ENCODE results near the gene CHTF18.
A peak's percentile ranks its signal among the peaks of the same experiment; 100 is the strongest.
"Not testable (repeated sequence)": the region's sequence is repeated elsewhere in the genome, so short reads cannot be mapped to it uniquely, and the experiment has no call there.

Gene CHTF18

GRCh38 chr16:818132-818531, 29.7 kb downstream of the CHTF18 start:
- Mint-ChIP-seq H3K36me3 (no peaks in the 10 kb centered on the region), H3K9me3 (ENCODE audit: low read depth) (no peaks in the 10 kb centered on the region), H3K27ac (no peak overlapping the region), H3K27me3 (no peaks in the 10 kb centered on the region), H3K4me1 (ENCODE audit: low read depth) (peaks cover 13% of the 10 kb centered on the region), H3K4me3 (no peak overlapping the region)

GRCh38 chr16:818592-818991, 30.2 kb downstream of the CHTF18 start:
- no peak overlapping the region for H3K27ac Mint-ChIP-seq
- H3K9me3 Mint-ChIP-seq (ENCODE audit: low read depth) = no peaks in the 10 kb centered on the region
- H3K36me3 Mint-ChIP-seq = no peaks in the 10 kb centered on the region
- no peaks in the 10 kb centered on the region for H3K27me3 Mint-ChIP-seq
- no peak overlapping the region for H3K4me3 Mint-ChIP-seq
- H3K4me1 Mint-ChIP-seq (ENCODE audit: low read depth) = peaks cover 13% of the 10 kb centered on the region

GRCh38 chr16:819336-820043, 31.1 kb downstream of the CHTF18 start:
- Mint-ChIP-seq H3K27me3 (no peaks in the 10 kb centered on the region), H3K9me3 (ENCODE audit: low read depth) (no peaks in the 10 kb centered on the region), H3K4me3 (peak overlapping the region; percentile 57), H3K36me3 (no peaks in the 10 kb centered on the region), H3K4me1 (ENCODE audit: low read depth) (peaks cover 11% of the 10 kb centered on the region), H3K27ac (peak overlapping the region; percentile 34)

- H3K27me3 Mint-ChIP-seq; H3K36me3 Mint-ChIP-seq; H3K9me3 Mint-ChIP-seq (ENCODE audit: low read depth): not testable (repeated sequence)
- peak overlapping the region; percentile 54 for H3K27ac Mint-ChIP-seq
- peak overlapping the region; percentile 57 for H3K4me3 Mint-ChIP-seq
- peaks cover 11% of the 10 kb centered on the region for H3K4me1 Mint-ChIP-seq (ENCODE audit: low read depth)
Observed at GRCh38 chr16:820044-820408, 31.6 kb downstream of the CHTF18 start.

GRCh38 chr16:820748-821147, 32.3 kb downstream of the CHTF18 start:
- Mint-ChIP-seq H3K9me3 (ENCODE audit: low read depth) (no peaks in the 10 kb centered on the region), H3K36me3 (no peaks in the 10 kb centered on the region), H3K4me1 (ENCODE audit: low read depth) (peaks cover 11% of the 10 kb centered on the region), H3K27ac (no peak overlapping the region), H3K27me3 (no peaks in the 10 kb centered on the region), H3K4me3 (no peak overlapping the region)

GRCh38 chr16:821751-822150, 33.3 kb downstream of the CHTF18 start:
- Mint-ChIP-seq H3K27me3 (no peaks in the 10 kb centered on the region), H3K27ac (no peak overlapping the region), H3K4me1 (ENCODE audit: low read depth) (peaks cover 11% of the 10 kb centered on the region), H3K36me3 (no peaks in the 10 kb centered on the region), H3K4me3 (no peak overlapping the region), H3K9me3 (ENCODE audit: low read depth) (no peaks in the 10 kb centered on the region)

GRCh38 chr16:822174-822908, 33.9 kb downstream of the CHTF18 start:
- no peak overlapping the region for H3K27ac Mint-ChIP-seq
- H3K36me3 Mint-ChIP-seq = no peaks in the 10 kb centered on the region
- no peak overlapping the region for H3K4me3 Mint-ChIP-seq
- H3K4me1 Mint-ChIP-seq (ENCODE audit: low read depth) = peaks cover 11% of the 10 kb centered on the region
- H3K9me3 Mint-ChIP-seq (ENCODE audit: low read depth) = no peaks in the 10 kb centered on the region
- H3K27me3 Mint-ChIP-seq = no peaks in the 10 kb centered on the region

GRCh38 chr16:822909-823297, 34.5 kb downstream of the CHTF18 start:
- Mint-ChIP-seq H3K4me3 (no peak overlapping the region), H3K36me3 (no peaks in the 10 kb centered on the region), H3K27ac (no peak overlapping the region), H3K27me3 (no peaks in the 10 kb centered on the region), H3K9me3 (ENCODE audit: low read depth) (no peaks in the 10 kb centered on the region), H3K4me1 (ENCODE audit: low read depth) (peaks cover 11% of the 10 kb centered on the region)

- Mint-ChIP-seq H3K27ac (no peak overlapping the region), H3K9me3 (ENCODE audit: low read depth) (no peaks in the 10 kb centered on the region), H3K27me3 (no peaks in the 10 kb centered on the region), H3K4me3 (no peak overlapping the region), H3K4me1 (ENCODE audit: low read depth) (peaks cover 10% of the 10 kb centered on the region), H3K36me3 (no peaks in the 10 kb centered on the region)
Observed at GRCh38 chr16:824194-824593, 35.8 kb downstream of the CHTF18 start.

- Mint-ChIP-seq H3K27me3 (no peaks in the 10 kb centered on the region), H3K4me3 (no peak overlapping the region), H3K4me1 (ENCODE audit: low read depth) (peaks cover 6% of the 10 kb centered on the region), H3K9me3 (ENCODE audit: low read depth) (no peaks in the 10 kb centered on the region), H3K36me3 (no peaks in the 10 kb centered on the region), H3K27ac (no peak overlapping the region)
Observed at GRCh38 chr16:824601-825000, 36.2 kb downstream of the CHTF18 start.

GRCh38 chr16:825341-826061, 37.1 kb downstream of the CHTF18 start:
- H3K27me3 Mint-ChIP-seq = peaks cover 2% of the 10 kb centered on the region
- H3K4me1 Mint-ChIP-seq (ENCODE audit: low read depth) = no peaks in the 10 kb centered on the region
- H3K27ac Mint-ChIP-seq = no peak overlapping the region
- no peak overlapping the region for H3K4me3 Mint-ChIP-seq
- no peaks in the 10 kb centered on the region for H3K36me3 Mint-ChIP-seq
- H3K9me3 Mint-ChIP-seq (ENCODE audit: low read depth) = no peaks in the 10 kb centered on the region

- H3K27me3 Mint-ChIP-seq = peaks cover 2% of the 10 kb centered on the region
- no peaks in the 10 kb centered on the region for H3K9me3 Mint-ChIP-seq (ENCODE audit: low read depth)
- no peaks in the 10 kb centered on the region for H3K36me3 Mint-ChIP-seq
- H3K27ac Mint-ChIP-seq = no peak overlapping the region
- no peak overlapping the region for H3K4me3 Mint-ChIP-seq
- no peaks in the 10 kb centered on the region for H3K4me1 Mint-ChIP-seq (ENCODE audit: low read depth)
Observed at GRCh38 chr16:827513-827912, 39.1 kb downstream of the CHTF18 start.

- H3K4me1 Mint-ChIP-seq (ENCODE audit: low read depth) = no peaks in the 10 kb centered on the region
- H3K36me3 Mint-ChIP-seq = no peaks in the 10 kb centered on the region
- H3K4me3 Mint-ChIP-seq = no peak overlapping the region
- H3K27ac Mint-ChIP-seq = no peak overlapping the region
- H3K9me3 Mint-ChIP-seq (ENCODE audit: low read depth) = no peaks in the 10 kb centered on the region
- H3K27me3 Mint-ChIP-seq = peaks cover 2% of the 10 kb centered on the region
Observed at GRCh38 chr16:828891-829290, 40.5 kb downstream of the CHTF18 start.

GRCh38 chr16:830107-830870, 41.9 kb downstream of the CHTF18 start:
- no peak overlapping the region for H3K4me3 Mint-ChIP-seq

More at GRCh38 chr16:830107-830870, 41.9 kb downstream of the CHTF18 start:
- Mint-ChIP-seq H3K9me3 (ENCODE audit: low read depth) (no peaks in the 10 kb centered on the region), H3K27me3 (peaks cover 2% of the 10 kb centered on the region), H3K36me3 (no peaks in the 10 kb centered on the region), H3K27ac (no peak overlapping the region), H3K4me1 (ENCODE audit: low read depth) (no peaks in the 10 kb centered on the region)
